Measurements from ENCODE around the gene KLF16. TPM values are rescaled to one million over a fixed set of nuclear protein-coding genes. Genes with fewer than 3 reads are reported as not detected.

The KLF16 gene
- total and polyA plus RNA-seq, 9 of the 15 experiments (the other 6 are each of a cell fraction or from before 2014, with no cell fraction given) = 0.04 to 60.4 (median 6.8) TPM

DNA sequence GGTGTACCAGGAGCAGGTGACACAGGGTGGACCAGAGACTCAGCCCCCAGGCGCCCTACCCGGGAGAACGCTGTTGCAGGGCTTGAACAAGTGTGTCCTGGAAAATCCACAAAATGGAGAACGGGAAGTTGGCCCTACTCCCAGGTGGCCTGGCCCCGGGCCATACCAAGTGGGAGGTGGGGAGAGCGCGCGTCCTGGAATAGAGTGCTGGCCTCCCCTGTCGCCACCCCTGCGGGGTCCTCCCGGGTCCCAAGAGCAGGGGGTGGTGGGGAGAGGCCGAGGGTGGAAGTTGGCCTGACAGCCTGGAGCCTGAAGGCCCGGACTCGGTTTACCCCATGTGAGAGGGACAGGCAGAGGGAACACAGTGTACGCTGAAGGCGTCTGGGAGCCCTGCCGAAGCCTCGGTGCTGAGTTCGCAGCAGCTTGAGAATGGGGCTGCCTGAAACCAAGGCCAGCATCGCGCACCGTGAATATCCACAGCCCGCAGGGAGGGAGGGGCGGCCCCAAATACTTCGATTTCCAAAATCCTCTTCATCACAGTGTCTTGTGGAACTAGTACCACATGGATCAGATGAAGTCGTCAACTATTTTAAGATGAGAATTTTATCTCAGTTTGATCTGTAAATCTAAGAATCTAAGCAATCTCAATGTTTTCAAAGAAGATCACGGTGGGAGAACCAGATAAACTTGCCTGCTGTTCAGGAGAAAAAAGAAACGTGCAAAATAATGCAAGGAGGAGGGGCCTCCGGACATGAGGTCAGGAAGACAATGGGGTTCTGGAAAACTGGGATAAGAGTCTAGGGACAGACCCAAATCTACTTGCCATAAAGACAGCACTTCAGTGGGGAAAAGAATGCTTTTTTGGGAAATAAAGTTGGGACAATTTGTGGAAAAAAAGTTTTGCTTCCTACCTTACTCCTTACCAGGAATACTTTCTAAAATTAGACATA, 10.4 kb upstream of the KLF16 start (continued):
- TF ChIP-seq SAP30 (IDR thresholded peaks at IDR 0.05; ENCODE audit: borderline replicate concordance, insufficient read depth, low read depth, low read length, poor library complexity, severe bottlenecking) (peak; percentile 26), PURB (CRISPR knock-in tag; IDR thresholded peaks at IDR 0.05; ENCODE audit: low read depth) (no peak), ZBTB7A (IDR thresholded peaks at IDR 0.05; ENCODE audit: borderline replicate concordance, control insufficient read depth, low read depth, low read length) (peak; percentile 56; the same call in 1 of the 2 replicates), HDAC3 (IDR thresholded peaks at IDR 0.05; ENCODE audit: borderline replicate concordance, partially characterized antibody) (no peak), L3MBTL2 (IDR thresholded peaks at IDR 0.05) (0 out of 2 replicates have a peak, but pooled peaks have one; percentile 6), EP300 (IDR thresholded peaks at IDR 0.05; ENCODE audit: low read length) (peak; percentile 3; the same call in 1 of the 2 replicates), PRPF4 (IDR thresholded peaks at IDR 0.05; ENCODE audit: insufficient read depth, low read depth, low read length, poor library complexity, severe bottlenecking) (no peak), ZFPM2 (CRISPR knock-in tag; IDR thresholded peaks at IDR 0.05) (no peak), RBBP5 (IDR thresholded peaks at IDR 0.05; ENCODE audit: borderline replicate concordance, insufficient read depth, low read length, poor library complexity, severe bottlenecking) (peak; percentile 68), NONO (IDR thresholded peaks at IDR 0.05; ENCODE audit: low read depth in 2 of 2, low read length in 1 of 2) (peak in 1 of 2 experiments; percentile 87; a peak in 2 of 4 replicates), POLR2G (IDR thresholded peaks at IDR 0.05; ENCODE audit: low read depth, low read length) (peak; percentile 59), MECOM (CRISPR knock-in tag; IDR thresholded peaks at IDR 0.05) (0 out of 2 replicates have a peak, but pooled peaks have one; percentile 16), CBFA2T3 (IDR thresholded peaks at IDR 0.05) (peak; percentile 44; the same call in 1 of the 2 replicates), KHSRP (IDR thresholded peaks at IDR 0.05) (no peak), BHLHE40 (IDR thresholded peaks at IDR 0.05; ENCODE audit: low read length) (peak; percentile 33; the same call in 1 of the 2 replicates)
- TF ChIP-seq, protein P1, sequence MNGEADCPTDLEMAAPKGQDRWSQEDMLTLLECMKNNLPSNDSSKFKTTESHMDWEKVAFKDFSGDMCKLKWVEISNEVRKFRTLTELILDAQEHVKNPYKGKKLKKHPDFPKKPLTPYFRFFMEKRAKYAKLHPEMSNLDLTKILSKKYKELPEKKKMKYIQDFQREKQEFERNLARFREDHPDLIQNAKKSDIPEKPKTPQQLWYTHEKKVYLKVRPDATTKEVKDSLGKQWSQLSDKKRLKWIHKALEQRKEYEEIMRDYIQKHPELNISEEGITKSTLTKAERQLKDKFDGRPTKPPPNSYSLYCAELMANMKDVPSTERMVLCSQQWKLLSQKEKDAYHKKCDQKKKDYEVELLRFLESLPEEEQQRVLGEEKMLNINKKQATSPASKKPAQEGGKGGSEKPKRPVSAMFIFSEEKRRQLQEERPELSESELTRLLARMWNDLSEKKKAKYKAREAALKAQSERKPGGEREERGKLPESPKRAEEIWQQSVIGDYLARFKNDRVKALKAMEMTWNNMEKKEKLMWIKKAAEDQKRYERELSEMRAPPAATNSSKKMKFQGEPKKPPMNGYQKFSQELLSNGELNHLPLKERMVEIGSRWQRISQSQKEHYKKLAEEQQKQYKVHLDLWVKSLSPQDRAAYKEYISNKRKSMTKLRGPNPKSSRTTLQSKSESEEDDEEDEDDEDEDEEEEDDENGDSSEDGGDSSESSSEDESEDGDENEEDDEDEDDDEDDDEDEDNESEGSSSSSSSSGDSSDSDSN (IDR thresholded peaks at IDR 0.05; ENCODE audit: borderline replicate concordance in 1 of 2, low read depth in 2 of 2, low read length in 2 of 2) = 0 out of 4 replicates have a peak, but pooled peaks of 1 of the 2 experiments have one; percentile 9
- TF ChIP-seq, protein P2, sequence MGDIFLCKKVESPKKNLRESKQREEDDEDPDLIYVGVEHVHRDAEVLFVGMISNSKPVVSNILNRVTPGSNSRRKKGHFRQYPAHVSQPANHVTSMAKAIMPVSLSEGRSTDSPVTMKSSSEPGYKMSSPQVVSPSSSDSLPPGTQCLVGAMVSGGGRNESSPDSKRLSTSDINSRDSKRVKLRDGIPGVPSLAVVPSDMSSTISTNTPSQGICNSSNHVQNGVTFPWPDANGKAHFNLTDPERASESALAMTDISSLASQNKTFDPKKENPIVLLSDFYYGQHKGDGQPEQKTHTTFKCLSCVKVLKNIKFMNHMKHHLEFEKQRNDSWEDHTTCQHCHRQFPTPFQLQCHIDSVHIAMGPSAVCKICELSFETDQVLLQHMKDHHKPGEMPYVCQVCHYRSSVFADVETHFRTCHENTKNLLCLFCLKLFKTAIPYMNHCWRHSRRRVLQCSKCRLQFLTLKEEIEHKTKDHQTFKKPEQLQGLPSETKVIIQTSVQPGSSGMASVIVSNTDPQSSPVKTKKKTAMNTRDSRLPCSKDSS (IDR thresholded peaks at IDR 0.05; ENCODE audit: low read depth, partially characterized antibody) = no peak
- TF ChIP-seq, protein P3, sequence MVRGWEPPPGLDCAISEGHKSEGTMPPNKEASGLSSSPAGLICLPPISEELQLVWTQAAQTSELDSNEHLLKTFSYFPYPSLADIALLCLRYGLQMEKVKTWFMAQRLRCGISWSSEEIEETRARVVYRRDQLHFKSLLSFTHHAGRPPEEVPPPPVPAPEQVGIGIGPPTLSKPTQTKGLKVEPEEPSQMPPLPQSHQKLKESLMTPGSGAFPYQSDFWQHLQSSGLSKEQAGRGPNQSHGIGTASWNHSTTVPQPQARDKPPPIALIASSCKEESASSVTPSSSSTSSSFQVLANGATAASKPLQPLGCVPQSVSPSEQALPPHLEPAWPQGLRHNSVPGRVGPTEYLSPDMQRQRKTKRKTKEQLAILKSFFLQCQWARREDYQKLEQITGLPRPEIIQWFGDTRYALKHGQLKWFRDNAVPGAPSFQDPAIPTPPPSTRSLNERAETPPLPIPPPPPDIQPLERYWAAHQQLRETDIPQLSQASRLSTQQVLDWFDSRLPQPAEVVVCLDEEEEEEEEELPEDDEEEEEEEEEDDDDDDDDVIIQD (CRISPR knock-in tag; IDR thresholded peaks at IDR 0.05) = no peak
- TF ChIP-seq, protein P4, sequence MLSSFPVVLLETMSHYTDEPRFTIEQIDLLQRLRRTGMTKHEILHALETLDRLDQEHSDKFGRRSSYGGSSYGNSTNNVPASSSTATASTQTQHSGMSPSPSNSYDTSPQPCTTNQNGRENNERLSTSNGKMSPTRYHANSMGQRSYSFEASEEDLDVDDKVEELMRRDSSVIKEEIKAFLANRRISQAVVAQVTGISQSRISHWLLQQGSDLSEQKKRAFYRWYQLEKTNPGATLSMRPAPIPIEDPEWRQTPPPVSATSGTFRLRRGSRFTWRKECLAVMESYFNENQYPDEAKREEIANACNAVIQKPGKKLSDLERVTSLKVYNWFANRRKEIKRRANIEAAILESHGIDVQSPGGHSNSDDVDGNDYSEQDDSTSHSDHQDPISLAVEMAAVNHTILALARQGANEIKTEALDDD (IDR thresholded peaks at IDR 0.05) = no peak
